OCI-LY7 (cell line): Measurements from ENCODE around the gene MRPS34. TPM values are rescaled to one million over a fixed set of nuclear protein-coding genes. Genes with fewer than 3 reads are reported as not detected.

Experiments
- BruUV-seq: library from RNA; stranded (reverse); fragments of 400-500 nt; replicated peaks from 2 replicates; lab custom pipeline; 2021; lab: Mats Ljungman, UMichigan
- CTCF ChIA-PET: fragments of 300-600 bp; sonication (Branson Sonifier 250); formaldehyde crosslinking; loops from one replicate; lab custom pipeline; 2022; ENCODE audit warnings: antibody characterized with exemption; ENCODE audit not compliant: unreplicated experiment; lab: Charles Lee
- POLR2A ChIA-PET: fragments of 300-600 bp; sonication (Branson Sonifier 250); formaldehyde crosslinking; loops from one replicate; lab custom pipeline; 2022; ENCODE audit warnings: antibody characterized with exemption; lab: Charles Lee
- DNase-seq: peaks from one replicate; pipeline ENCODE4 v3.0.0-alpha.2; 2015; ENCODE audit warnings: low spot score
- H2AFZ ChIP-seq: fragments of 200-600 bp; sonication (generic), shearing (Covaris generic); 2 replicates; pipeline ENCODE4 v1.6.1; 2014; ENCODE audit warnings: mild to moderate bottlenecking, antibody characterized with exemption, low read length, moderate library complexity
- H3K27ac ChIP-seq: fragments of 200-600 bp; sonication (generic); 2 replicates; pipeline ENCODE4 v1.5.1; 2014; ENCODE audit warnings: mixed run types, low read depth, mild to moderate bottlenecking, moderate library complexity, low read length, inconsistent platforms; ENCODE audit not compliant: poor library complexity, severe bottlenecking
- H3K36me3 ChIP-seq: fragments of 200-600 bp; sonication (generic); 2 replicates; pipeline ENCODE4 v1.6.1; 2014; ENCODE audit warnings: mild to moderate bottlenecking, antibody characterized with exemption, low read length, moderate library complexity, mixed read lengths; ENCODE audit not compliant: insufficient read depth
- H3K4me1 ChIP-seq: fragments of 200-600 bp; sonication (generic); 2 replicates; pipeline ENCODE4 v1.5.1; 2014; ENCODE audit warnings: mild to moderate bottlenecking, low read length; ENCODE audit not compliant: insufficient read depth, poor library complexity, severe bottlenecking
- H3K4me2 ChIP-seq: fragments of 200-600 bp; sonication (generic); 2 replicates; pipeline ENCODE4 v1.6.1; 2014; ENCODE audit warnings: mild to moderate bottlenecking, low read length
- H3K4me3 ChIP-seq: fragments of 200-600 bp; sonication (generic); 2 replicates; pipeline ENCODE4 v1.5.1; 2014; ENCODE audit warnings: mild to moderate bottlenecking, low read depth, low read length; ENCODE audit not compliant: poor library complexity, severe bottlenecking
- H3K79me2 ChIP-seq: fragments of 200-600 bp; sonication (generic); 2 replicates; pipeline ENCODE4 v1.6.1; 2016; ENCODE audit warnings: low read depth, mild to moderate bottlenecking, low read length, moderate library complexity, mixed read lengths; ENCODE audit not compliant: insufficient read depth
- H3K9me2 ChIP-seq: fragments of 200-600 bp; sonication (generic); 2 replicates; pipeline ENCODE4 v1.6.1; 2016; ENCODE audit warnings: mild to moderate bottlenecking, low read length, mixed read lengths; ENCODE audit not compliant: insufficient read depth
- H3K9me3 ChIP-seq: fragments of 200-600 bp; sonication (generic); 2 replicates; pipeline ENCODE4 v1.6.1; 2014; ENCODE audit warnings: mild to moderate bottlenecking, mixed run types, low read length, mixed read lengths
- H4K20me1 ChIP-seq: fragments of 200-600 bp; sonication (generic); 2 replicates; pipeline ENCODE4 v1.6.1; 2014; ENCODE audit warnings: mild to moderate bottlenecking, antibody characterized with exemption, low read length, moderate library complexity, mixed read lengths; ENCODE audit not compliant: insufficient read depth
- EZH2phosphoT487 ChIP-seq: fragments of 200-600 bp; sonication (generic); IDR thresholded peaks from 2 replicates; pipeline ENCODE4 v1.6.1; 2018; ENCODE audit warnings: low read depth, borderline replicate concordance, mild to moderate bottlenecking, mixed run types, antibody characterized with exemption, low read length, moderate library complexity, mixed read lengths
- intact Hi-C: fragments of 100-400 bp; cut with micrococcal nuclease; formaldehyde crosslinking; loops from one replicate; pipeline ENCODE4 v1.10.0; 2022; ENCODE audit not compliant: unreplicated experiment
- total RNA-seq, 2 experiments: library from RNA; depleted of rRNA in 1 of 2; stranded (reverse); fragments of >200 nt in 1 of 2; shearing (Covaris generic) in 1 of 2; gene quantifications; 2 replicates each; pipeline ENCODE4 v1.2.3, GENCODE V29; 2014 to 2022
- TF ChIP-seq, protein P1 (sequence below): fragments of 200-600 bp; sonication (generic); conservative IDR thresholded peaks from 2 replicates; pipeline ENCODE4 v1.5.1; 2014; ENCODE audit warnings: mild to moderate bottlenecking, antibody characterized with exemption, low read length, moderate library complexity, mixed read lengths

The MRPS34 gene
- total RNA-seq, 2 experiments from 2014 or later: 170 to 196 TPM

DNA sequence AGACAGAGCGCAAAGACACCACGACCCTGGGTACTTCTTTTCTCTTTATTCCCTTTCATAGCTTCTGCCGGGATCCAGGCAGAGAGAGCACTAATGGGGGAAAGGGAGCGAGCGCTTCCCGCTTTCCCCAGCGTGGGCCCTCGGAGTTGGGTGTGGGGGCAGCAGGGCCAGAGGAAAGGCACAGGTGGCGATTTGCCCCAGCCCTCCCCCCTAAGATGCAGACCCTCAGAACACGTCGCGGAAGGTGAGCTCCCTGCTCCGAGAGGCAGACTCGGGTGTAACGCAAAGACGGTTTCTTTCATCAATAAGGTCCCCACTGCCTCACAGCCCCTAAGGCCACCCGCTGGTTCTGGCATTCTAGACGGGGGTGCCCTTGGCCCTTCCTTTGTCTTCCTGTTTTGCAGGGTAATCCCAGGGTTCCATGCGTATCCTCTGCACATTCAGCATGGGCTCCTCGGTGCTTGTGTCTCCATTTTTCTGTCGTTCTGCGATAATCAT, 1.0 kb downstream of the MRPS34 start:
- peak; percentile 55 for DNase-seq
- H3K4me2 ChIP-seq: peak overlapping the region; percentile 100
- CTCF ChIA-PET: no interaction called here
- peaks cover 23% of the 10 kb centered on the region for H3K4me1 ChIP-seq
- no peaks in the 10 kb centered on the region for H4K20me1 ChIP-seq
- TF ChIP-seq EZH2phosphoT487: no peak
- TF ChIP-seq, protein P1, sequence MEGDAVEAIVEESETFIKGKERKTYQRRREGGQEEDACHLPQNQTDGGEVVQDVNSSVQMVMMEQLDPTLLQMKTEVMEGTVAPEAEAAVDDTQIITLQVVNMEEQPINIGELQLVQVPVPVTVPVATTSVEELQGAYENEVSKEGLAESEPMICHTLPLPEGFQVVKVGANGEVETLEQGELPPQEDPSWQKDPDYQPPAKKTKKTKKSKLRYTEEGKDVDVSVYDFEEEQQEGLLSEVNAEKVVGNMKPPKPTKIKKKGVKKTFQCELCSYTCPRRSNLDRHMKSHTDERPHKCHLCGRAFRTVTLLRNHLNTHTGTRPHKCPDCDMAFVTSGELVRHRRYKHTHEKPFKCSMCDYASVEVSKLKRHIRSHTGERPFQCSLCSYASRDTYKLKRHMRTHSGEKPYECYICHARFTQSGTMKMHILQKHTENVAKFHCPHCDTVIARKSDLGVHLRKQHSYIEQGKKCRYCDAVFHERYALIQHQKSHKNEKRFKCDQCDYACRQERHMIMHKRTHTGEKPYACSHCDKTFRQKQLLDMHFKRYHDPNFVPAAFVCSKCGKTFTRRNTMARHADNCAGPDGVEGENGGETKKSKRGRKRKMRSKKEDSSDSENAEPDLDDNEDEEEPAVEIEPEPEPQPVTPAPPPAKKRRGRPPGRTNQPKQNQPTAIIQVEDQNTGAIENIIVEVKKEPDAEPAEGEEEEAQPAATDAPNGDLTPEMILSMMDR: no peak
- H3K79me2 ChIP-seq: peaks cover 26% of the 10 kb centered on the region; the same call in 1 of the 2 replicates
- peaks cover 67% of the 10 kb centered on the region for H3K36me3 ChIP-seq
- intact Hi-C loops: loop anchor here (2.0 to 5.0 kb wide), 2 partner anchors 65 to 160 kb away; partner anchors contain the start of genes CRAMP1, IFT140 and MAPK8IP3
- no peaks in the 10 kb centered on the region for H3K9me2 ChIP-seq
- POLR2A ChIA-PET: interaction anchor here (0.6 to 1.9 kb wide), 2 partner anchors 11 to 56 kb away, joined by 3 to 9 read pairs; partner anchors contain the start of genes NUBP2 and SPSB3
- peak overlapping the region; percentile 98 for H3K4me3 ChIP-seq
- TSS peak; percentile 99 for BruUV-seq
- H2AFZ ChIP-seq: peak overlapping the region; percentile 40; the same call in 1 of the 2 replicates
- H3K27ac ChIP-seq: peak overlapping the region; percentile 89
- no peaks in the 10 kb centered on the region for H3K9me3 ChIP-seq

DNA sequence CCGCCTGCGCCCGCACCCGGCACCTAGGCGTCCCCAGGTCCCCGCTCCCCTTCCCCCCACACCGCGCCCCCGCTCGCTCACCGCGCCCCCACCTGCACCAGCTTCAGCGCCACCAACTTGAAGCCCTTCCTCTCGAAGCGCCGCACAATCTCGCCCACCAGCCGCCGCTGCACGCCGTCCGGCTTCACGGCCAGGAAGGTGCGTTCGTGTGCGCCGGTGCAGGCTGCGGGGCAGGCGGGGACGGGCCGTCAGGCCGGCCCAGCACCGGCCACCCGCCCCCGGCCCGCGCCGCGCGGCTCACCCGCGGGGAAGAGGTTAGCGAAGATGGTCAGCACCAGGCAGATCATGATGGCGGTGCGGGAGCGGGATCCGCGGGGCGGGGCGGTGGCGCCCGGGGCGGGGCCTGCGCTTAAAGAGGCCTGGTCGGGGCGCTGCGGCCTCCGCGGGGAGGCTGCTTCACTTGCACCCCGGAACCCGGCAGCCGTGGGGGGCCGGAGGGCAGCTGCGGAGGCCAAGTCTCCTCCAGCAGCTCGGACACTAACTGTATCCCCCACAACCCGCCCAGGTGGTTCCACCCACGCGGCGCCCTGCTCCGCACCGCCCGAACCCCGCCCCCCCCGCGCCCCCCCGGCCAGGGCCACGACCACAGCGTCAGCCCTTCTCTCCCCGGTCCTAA, 1.6 kb downstream of the MRPS34 start, which contains the start of gene NME3:
Gene NME3 (minus strand): TSS at position 356 of the 676 bp plus-strand sequence. CDS start 9 bp downstream, at position 347.
- Histone ChIP-seq H3K4me1 (peaks cover 23% of the 10 kb centered on the region), H3K9me3 (no peaks in the 10 kb centered on the region), H3K27ac (peak within 1 kb of the TSS; percentile 89), H3K9me2 (no peaks in the 10 kb centered on the region), H3K79me2 (peaks cover 26% of the 10 kb centered on the region; the same call in 1 of the 2 replicates), H3K4me3 (peak within 1 kb of the TSS; percentile 98), H2AFZ (peak within 1 kb of the TSS; percentile 40; the same call in 1 of the 2 replicates), H3K4me2 (peak within 1 kb of the TSS; percentile 100), H4K20me1 (no peaks in the 10 kb centered on the region), H3K36me3 (peaks cover 66% of the 10 kb centered on the region)
- intact Hi-C loops: loop anchor here (5.0 kb wide), 1 partner anchor 159 kb away; the partner anchor contains the start of genes CRAMP1 and IFT140
- CTCF ChIA-PET: no interaction called here
- TF ChIP-seq, protein P1: no peak
- no peak for TF ChIP-seq EZH2phosphoT487
- peak; percentile 77 for DNase-seq
- POLR2A ChIA-PET: interaction anchor here (0.6 to 1.9 kb wide), 2 partner anchors 11 to 55 kb away, joined by 3 to 9 read pairs; partner anchors contain the start of genes NUBP2 and SPSB3
- no TSS peak for BruUV-seq
